T-helper 1 cell (primary cell): Measurements from ENCODE around the gene RCAN1.
"Not testable (repeated sequence)": the region's sequence is repeated elsewhere in the genome, so short reads cannot be mapped to it uniquely, and the experiment has no call there.

Experiments used
- DNase-seq, 5 donors: peaks; one replicate each; pipeline ENCODE4 v3.0.0-alpha.2; 2012 to 2020

The RCAN1 gene

DNA sequence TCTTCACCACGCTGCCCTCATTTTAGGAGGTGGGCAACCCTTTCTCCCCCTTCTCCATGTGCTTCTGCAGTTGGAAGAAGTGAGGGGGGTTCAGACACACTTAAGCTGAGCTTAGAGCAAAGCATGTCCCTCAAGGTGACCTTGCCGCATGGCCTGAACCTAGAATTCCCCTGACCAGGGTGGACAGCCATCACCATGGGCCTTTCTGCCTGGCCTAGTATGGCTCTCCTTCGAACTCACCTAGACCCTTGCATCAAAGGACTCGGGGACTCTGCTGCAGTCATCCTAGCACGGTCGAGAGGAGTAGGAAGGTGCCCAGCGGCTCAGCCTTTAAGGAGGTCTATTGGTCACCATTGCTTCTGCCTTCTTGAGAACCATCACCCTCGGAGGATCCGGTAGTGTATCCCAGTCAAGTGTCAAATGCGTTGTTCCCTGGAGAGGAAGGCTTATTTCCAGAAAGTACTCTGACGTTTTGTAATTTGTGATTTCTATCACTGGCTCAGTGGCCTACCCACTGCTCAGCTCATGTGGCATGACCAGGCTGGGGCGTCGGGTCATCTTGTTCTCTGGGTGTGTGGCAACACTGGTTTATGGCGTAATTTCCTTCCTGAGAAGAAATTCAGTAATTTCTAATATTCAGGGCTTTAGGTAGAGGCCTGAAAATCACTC is 103.0 kb downstream of the RCAN1 start, which contains the start of gene KCNE1:
KCNE1 (minus strand) TSS at position 424 of the 669 bp plus-strand sequence. CDS start 62,576 bp downstream, outside the sequence.
- no peak for DNase-seq

- DNase-seq: no peak
Observed at GRCh38 chr21:34511181-34511580, 103.7 kb downstream of the RCAN1 start.

DNA sequence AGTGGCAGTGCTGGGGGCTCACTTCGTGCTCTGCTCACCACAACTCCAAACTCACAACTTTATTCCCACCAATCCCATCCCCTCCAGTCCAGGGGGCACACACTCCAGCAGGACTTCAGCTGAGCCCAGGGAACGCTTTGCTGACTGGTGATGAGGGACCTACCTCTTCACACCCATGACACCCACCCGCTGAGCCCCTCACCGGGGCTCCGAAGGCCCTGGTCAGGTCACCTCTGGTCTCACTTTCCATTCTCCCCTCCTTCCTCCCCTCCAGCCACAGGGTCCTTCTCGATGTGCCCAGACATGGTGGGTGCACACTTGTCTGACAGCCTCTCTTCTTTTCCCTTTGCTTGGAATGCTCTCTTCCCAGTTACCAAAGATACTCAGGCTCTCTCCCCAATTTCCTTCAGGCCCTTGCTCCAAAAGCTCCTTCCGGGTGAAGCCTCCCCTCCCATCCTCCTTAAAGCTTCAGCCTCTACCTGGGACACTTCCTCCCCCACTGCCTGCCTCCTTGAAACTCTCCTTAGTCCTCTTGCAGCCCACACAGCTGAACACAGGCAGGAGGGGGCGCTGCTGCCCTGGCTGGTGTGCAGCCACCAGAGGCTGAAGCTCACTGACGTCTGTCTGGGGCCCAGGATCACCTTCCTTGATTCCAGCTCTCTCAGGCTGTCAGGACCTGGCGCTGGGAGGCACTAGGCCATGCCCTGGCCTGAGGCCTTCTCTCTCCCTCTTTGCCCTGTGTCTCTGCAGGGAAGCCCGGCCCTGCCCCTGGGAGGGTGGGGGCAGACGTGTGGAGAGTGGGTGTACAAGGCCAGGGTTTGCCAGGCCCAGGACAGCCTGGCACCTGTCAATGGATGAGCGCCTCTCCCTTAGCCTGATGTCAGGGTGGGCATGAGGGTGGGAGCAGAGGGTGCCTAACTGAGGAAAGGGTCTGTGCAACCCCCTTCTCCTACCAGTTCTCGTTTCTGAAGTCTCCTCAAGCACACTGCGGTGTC is 104.5 kb downstream of the RCAN1 start:
- peak in 1 of 5 donors; percentile 43 for DNase-seq

DNA sequence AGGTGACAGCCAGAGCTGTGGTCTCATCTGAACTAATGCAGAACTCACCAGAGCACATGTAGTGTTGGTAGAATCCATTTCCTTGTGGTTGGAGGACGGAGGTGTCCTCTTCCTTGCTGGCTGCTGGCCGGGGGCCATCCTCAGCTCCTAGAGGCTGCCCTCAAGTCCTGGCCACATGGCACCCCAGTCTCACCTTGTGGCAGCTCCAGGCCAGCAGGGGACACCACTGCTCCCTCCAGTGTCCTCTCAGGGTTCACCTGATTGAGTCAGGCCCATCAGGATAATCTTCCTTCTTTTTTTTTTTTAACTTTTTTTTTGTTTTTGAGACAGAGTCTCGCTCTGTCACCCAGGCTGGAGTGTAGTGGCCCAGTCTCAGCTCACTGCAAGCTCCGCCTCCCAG is 105.8 kb downstream of the RCAN1 start:
- no peak for DNase-seq

DNA sequence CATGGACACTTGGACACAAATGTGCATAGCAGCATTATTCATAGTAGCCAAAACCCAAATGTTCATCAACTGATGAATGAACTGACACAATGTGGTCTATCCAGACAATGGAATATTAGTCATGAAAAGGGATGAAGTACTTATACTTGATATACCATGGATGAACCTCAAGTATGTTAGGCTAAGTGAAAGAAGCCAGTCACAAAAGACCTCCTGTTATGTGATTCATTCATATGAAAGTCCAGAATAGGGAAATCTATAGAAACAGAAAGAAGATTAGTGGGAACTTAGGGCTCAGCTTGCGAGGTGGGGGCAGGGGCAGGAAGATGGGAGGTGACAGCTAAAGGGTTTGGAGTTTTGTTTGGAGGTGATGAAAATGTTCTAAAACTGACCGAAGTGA is 110.3 kb downstream of the RCAN1 start:
- DNase-seq: no peak

- DNase-seq: no peak
Observed at GRCh38 chr21:34502480-34503106, 112.3 kb downstream of the RCAN1 start.

- no peak for DNase-seq
Observed at GRCh38 chr21:34501716-34502115, 113.2 kb downstream of the RCAN1 start.

DNA sequence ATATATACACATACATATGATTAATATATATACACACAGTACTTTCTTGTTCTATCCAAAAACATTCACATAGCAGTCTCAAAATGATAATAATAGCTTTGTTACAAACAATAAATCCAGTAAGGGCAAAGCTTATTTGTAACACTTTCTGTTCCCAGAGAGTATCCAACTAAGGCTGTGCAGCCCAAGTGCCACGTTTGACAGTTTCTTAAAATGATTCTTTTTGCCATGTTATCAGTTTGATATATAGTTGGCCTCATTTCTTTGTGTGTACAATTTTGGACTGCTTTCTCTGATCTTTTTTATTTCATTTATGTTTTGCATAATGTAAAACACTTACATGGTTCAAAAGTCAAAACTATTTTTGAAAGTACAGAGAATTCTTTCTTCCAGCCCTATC is 114.7 kb downstream of the RCAN1 start:
- no peak for DNase-seq

DNA sequence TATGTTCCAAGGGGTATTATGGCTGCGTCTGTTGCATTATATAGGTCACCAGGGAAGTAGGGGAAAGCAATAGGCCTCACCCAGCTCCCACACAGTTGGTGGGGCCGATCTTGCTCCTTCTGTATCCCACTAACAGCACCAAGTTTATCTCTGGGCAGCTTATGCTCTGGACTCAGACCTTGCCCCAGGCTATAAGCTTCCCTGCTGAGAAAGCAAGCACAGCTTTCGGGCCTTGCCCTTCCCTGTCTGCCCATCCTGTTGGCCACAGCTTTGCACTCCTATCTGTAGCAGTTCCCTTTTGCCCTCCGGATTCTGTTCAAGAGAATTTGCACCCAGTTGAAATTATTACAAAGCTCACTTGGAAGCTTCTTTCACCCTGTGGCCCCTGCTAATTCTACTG is 115.8 kb downstream of the RCAN1 start:
- no peak for DNase-seq

GRCh38 chr21:34498623-34499022 is 116.3 kb downstream of the RCAN1 start:
- no peak for DNase-seq

- DNase-seq: not testable (repeated sequence)
Observed at GRCh38 chr21:34483854-34484253, 131.1 kb downstream of the RCAN1 start.

GRCh38 chr21:34483435-34483834 is 131.5 kb downstream of the RCAN1 start:
- DNase-seq: not testable (repeated sequence)

GRCh38 chr21:34467333-34467732 is 147.6 kb downstream of the RCAN1 start:
- not testable (repeated sequence) for DNase-seq
